ENCODE results near the gene MAPK4. TPM values are rescaled to one million over a fixed set of nuclear protein-coding genes. Genes with fewer than 3 reads are reported as not detected.

Gene MAPK4
- total and polyA plus RNA-seq, 10 of the 15 experiments (the other 5 are each of a cell fraction or from before 2014, with no cell fraction given) = 0.03 to 0.11 (median 0.06) TPM; not detected in 4

- TF ChIP-seq E4F1 (IDR thresholded peaks at IDR 0.05; ENCODE audit: borderline replicate concordance, partially characterized antibody) = no peak
- no peak for TF ChIP-seq REST (IDR thresholded peaks at IDR 0.05; ENCODE audit: low read depth, low read length)
Observed at GRCh38 chr18:50638016-50638883, 78.4 kb downstream of the MAPK4 start (continued).

- no peaks in the 10 kb centered on the region for H3K79me2 ChIP-seq (ENCODE audit: control insufficient read depth, insufficient read depth, low read length)
- H3K4me1 ChIP-seq (ENCODE audit: control insufficient read depth, insufficient read depth, low read length) = no peaks in the 10 kb centered on the region
- no peak overlapping the region for H2AFZ ChIP-seq (ENCODE audit: control insufficient read depth, low read depth, low read length)
- ChIA-PET RAD21 (ENCODE audit: unreplicated experiment) (no interaction called here), SMC1A (ENCODE audit: uncharacterized antibody, unreplicated experiment) (no interaction called here), CTCF (no interaction called here), POLR2A (no interaction called here)
- no peak overlapping the region for H3K4me3 ChIP-seq
- intact Hi-C loops (cut with micrococcal nuclease; ENCODE audit: unreplicated experiment) (no loop called here), in situ Hi-C loops (cut with MboI) (no loop called here)
- no peaks in the 10 kb centered on the region for H3K27me3 ChIP-seq (replicated peaks in 1 of 2; ENCODE audit: control insufficient read depth in 2 of 2, insufficient read depth in 2 of 2, low read length in 1 of 2)
- H3K36me3 ChIP-seq (ENCODE audit: control insufficient read depth in 2 of 2, insufficient read depth in 2 of 2, low read length in 1 of 2) = no peaks in the 10 kb centered on the region
- WGBS (ENCODE audit: insufficient coverage, insufficient replicate concordance, low lambda C conversion rate, missing lambda C conversion rate) = 15% methylated on average over 1 of the region's 1 CpG
- BruUV-seq (replicated peaks) = no TSS peak
- H3K9me3 ChIP-seq (replicated peaks; ENCODE audit: control insufficient read depth, insufficient read depth, low read length) = no peaks in the 10 kb centered on the region
- H3K27ac ChIP-seq (ENCODE audit: control insufficient read depth, insufficient read depth) = no peak overlapping the region
- no peak overlapping the region for H3K9ac ChIP-seq (ENCODE audit: control insufficient read depth, insufficient read depth, low read length)
- no peaks in the 10 kb centered on the region for H4K20me1 ChIP-seq (ENCODE audit: control insufficient read depth, insufficient read depth)
- H3K4me2 ChIP-seq (ENCODE audit: control insufficient read depth, insufficient read depth) = no peak overlapping the region
- no peak for DNase-seq (ENCODE audit: low read depth, low spot score)
- no peak for TF ChIP-seq ZNF622 (IDR thresholded peaks at IDR 0.05)
- no peak for TF ChIP-seq RFX5 (IDR thresholded peaks at IDR 0.05; ENCODE audit: low read depth, low read length)
- TF ChIP-seq MYB (IDR thresholded peaks at IDR 0.05; ENCODE audit: borderline replicate concordance, low read depth, low read length) = no peak
- TF ChIP-seq ZSCAN29 (IDR thresholded peaks at IDR 0.05) = no peak
- TF ChIP-seq SIN3A (IDR thresholded peaks at IDR 0.05; ENCODE audit: low read depth, low read length) = no peak
- no peak for TF ChIP-seq MYC (IDR thresholded peaks at IDR 0.05; ENCODE audit: insufficient read depth, insufficient read length, insufficient replicate concordance, low read length, severe bottlenecking)
- no peak for TF ChIP-seq SKIL (IDR thresholded peaks at IDR 0.05; ENCODE audit: low read depth, poor library complexity, severe bottlenecking)
- TF ChIP-seq PAX5 (IDR thresholded peaks at IDR 0.05; ENCODE audit: borderline replicate concordance, low read depth, low read length) = no peak
- TF ChIP-seq ESRRA (IDR thresholded peaks at IDR 0.05; ENCODE audit: low read length) = no peak
- ATAC-seq = no peak
- FAIRE-seq = no peak
Observed at GRCh38 chr18:50638884-50639420, 79.1 kb downstream of the MAPK4 start.

Measured in GM12878 (cell line).